HG03025 (cell line): ENCODE measurements around the gene ERICH6.
"Not testable (repeated sequence)": the region's sequence is repeated elsewhere in the genome, so short reads cannot be mapped to it uniquely, and the experiment has no call there.

Experiments used
- ATAC-seq: cut with Tn5 transposase; IDR thresholded peaks from one replicate; pipeline ENCODE4 v1.9.1; 2021; ENCODE audit warnings: mild to moderate bottlenecking, moderate library complexity; ENCODE audit not compliant: unreplicated experiment, low FRiP score

The ERICH6 gene

GRCh38 chr3:150623945-150624344 is 79.8 kb downstream of the ERICH6 start:
- no peak for ATAC-seq

DNA sequence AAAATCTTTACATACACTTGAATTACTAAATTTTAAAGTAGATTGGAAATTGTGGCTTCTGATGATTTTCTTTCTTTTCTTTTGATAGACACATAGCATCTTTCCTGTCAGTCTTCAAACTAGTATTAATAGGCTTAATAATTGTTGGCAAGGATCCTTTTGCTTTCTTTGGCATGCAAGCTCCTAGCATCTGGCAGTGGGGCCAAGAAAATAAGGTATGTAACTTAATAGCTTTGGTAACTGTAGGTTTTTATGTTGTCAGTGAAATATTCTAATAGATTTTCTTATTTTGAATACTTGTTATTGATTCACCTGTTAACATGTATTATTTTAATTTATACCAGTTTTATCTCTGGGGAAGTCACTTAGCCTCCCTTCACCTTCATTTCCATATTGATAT is 80.8 kb downstream of the ERICH6 start:
- not testable (repeated sequence) for ATAC-seq

GRCh38 chr3:150620002-150620689 is 83.6 kb downstream of the ERICH6 start:
- no peak for ATAC-seq

DNA sequence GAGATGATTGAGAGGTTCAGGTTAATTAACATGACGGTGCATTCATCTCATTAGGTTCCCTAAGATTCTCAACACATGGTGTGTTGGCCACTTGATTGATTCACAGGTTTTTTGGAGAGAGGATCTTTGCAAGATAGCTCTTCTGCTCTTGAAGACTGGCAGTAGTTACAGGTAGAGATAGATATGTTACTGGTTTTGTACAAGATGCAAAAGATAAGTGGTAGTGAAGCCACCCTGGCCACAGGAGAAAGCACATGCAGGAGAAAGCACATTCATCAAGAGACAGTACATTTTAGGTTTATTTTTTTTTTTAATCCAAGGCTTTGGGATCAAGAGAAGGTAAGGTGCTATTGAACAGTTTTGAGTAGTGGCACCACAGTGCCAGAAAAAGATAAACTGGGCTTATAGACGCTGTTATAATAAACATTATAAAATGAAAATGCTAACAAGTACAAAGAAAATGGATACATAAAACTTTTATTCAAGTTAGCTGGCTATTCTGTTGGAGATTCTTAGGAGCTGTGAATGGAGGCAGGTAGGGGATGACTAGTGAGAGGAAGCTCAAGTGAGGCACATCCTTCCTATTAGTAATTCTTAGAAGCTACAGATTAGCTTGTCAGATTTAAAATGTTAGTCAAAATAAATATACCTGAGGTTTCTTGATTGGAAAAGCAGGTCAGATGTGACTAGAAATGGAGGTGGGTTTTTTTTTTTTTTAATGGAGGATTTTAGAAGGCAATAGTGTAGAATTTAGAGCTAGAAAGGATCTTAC is 89.8 kb downstream of the ERICH6 start:
- ATAC-seq: no peak

DNA sequence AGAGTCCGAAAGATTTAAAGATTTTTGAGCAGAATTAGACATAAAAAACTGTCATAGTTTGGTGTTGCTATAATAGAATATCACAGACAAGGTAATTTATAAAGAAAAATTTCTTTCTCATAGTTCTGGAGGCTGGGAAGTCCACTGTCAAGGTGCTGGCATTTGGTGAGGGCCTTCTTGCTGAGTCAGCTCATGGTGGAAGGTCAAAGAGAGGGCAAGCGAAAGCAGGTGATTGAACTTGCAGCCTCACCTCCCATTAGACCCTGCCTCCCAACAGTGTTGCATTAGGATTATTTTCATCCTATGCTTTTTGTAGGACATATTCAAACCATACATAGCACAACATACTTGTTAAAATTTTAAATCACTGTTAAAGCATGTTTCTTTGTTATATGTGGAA is 90.7 kb downstream of the ERICH6 start:
- ATAC-seq: no peak

DNA sequence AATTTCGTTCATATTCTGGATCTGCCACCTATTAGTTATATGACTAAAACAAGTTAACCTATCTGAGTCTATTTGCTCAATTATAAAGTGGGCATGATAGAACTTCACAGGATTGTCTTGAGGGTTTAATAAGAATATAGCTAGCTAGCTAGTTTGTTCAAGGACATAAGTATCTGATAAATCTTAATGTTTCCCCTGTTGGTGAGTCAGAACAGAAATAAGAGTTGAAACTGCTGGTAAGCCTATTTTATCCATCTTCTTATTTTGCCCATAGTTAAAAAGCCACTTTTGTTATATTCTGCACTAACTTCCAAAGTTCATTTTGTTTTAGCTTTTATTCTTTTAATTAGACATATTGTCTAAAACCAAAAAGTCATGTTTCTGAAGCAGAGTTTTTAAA is 91.2 kb downstream of the ERICH6 start:
- no peak for ATAC-seq

- no peak for ATAC-seq
Observed at GRCh38 chr3:150611666-150612065, 92.1 kb downstream of the ERICH6 start.

- no peak for ATAC-seq
Observed at GRCh38 chr3:150610785-150611184, 92.9 kb downstream of the ERICH6 start.

DNA sequence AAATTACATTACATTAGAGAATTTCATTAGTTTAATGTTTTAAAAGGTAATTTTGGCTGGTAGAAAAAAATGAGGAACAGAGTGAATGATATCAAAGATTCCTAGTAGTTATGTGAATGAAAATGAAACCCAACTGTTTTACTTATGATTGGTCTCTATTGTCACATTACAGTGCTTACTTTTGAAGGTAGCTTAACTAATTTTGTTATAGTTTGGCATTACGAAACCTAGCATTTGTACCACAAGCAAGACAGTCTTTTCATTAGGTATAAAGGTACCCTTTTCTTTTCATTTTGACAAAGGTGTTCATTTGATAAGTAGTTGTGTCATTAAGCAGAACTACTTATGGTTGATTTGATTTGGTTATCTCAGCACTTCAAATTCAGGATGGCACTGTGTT is 93.7 kb downstream of the ERICH6 start:
- ATAC-seq: no peak
